ENCODE data around the gene MYO7B.
"Not testable (repeated sequence)": the region's sequence is repeated elsewhere in the genome, so short reads cannot be mapped to it uniquely, and the experiment has no call there.

Gene MYO7B

GRCh38 chr2:127524198-127524834, 11.2 kb upstream of the MYO7B start:
- not testable (repeated sequence) for DNase-seq (ENCODE audit: low read depth)

- DNase-seq (ENCODE audit: low read depth) = no peak
Measured at GRCh38 chr2:127525691-127526131, 9.8 kb upstream of the MYO7B start.

DNA sequence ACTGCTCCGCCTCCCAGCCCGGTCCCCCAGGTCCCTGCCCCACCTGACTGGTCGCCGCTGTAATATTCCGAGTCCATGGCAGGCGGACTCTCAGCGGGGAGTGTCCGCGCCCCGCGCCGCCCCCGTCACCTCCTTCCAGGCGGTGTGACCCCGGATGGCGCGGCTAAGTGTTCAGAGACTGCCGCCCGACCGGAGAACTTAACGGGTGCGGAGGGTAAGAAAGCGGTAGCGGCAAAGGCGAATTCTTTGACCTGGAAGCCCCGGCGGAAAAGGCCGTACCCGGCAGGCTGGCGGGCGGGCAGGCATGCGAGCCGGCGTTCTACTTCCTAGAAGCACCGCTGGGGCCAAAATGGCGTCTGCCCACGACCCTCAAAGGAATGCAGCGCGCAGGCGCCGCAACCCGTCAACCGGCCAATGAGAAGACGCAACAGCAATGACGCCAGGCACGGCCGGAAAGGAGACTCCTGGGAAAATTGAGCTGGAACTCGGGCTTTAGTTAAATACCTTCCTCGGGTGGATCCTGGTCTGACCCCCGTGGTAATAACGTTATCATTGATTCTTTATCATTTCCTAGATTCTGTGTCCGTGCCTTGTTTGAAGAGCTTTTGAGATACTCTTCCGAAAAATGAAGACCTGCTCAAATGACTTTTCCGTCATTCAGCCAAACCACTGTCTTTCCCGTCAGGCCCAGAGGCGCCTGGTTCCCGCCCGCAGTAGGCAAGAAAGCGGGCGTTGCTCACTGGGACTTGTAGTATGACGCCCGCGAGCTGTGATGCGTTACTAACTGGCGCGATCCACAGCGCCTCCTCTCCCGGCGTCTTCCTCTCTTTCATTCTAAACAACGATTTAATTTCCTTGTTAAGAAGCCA, 9.1 kb upstream of the MYO7B start, which contains the start of gene IWS1:
Gene IWS1, minus strand, starts transcription at position 358 of the 869 bp plus-strand sequence. Its CDS starts 281 bp downstream, at position 77.
- DNase-seq (ENCODE audit: low read depth) = peak; percentile 95

GRCh38 chr2:127527001-127527804, 8.3 kb upstream of the MYO7B start:
- no peak for DNase-seq (ENCODE audit: low read depth)

DNA sequence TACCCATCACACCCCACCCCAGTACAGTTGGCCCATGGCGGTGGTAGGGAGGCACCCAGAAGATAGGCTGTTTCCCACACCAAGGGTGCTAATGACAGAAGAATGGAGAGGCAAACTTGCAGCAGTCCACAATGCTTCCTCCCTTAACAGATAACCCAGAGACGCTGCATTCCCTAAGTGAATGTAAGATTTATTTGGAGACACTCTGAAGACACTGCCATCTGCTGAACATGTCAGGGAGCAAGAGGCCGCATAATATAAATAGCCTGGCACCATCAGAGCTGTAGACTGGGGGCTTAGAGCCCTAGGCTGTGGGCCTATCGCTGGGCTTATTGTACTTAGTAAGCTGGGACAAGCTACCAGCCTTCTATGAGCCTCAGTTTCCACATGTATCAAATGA, 7.0 kb upstream of the MYO7B start:
- no peak for DNase-seq (ENCODE audit: low read depth)

- DNase-seq (ENCODE audit: low read depth) = not testable (repeated sequence)
Measured at GRCh38 chr2:127529416-127529815, 6.1 kb upstream of the MYO7B start.

DNA sequence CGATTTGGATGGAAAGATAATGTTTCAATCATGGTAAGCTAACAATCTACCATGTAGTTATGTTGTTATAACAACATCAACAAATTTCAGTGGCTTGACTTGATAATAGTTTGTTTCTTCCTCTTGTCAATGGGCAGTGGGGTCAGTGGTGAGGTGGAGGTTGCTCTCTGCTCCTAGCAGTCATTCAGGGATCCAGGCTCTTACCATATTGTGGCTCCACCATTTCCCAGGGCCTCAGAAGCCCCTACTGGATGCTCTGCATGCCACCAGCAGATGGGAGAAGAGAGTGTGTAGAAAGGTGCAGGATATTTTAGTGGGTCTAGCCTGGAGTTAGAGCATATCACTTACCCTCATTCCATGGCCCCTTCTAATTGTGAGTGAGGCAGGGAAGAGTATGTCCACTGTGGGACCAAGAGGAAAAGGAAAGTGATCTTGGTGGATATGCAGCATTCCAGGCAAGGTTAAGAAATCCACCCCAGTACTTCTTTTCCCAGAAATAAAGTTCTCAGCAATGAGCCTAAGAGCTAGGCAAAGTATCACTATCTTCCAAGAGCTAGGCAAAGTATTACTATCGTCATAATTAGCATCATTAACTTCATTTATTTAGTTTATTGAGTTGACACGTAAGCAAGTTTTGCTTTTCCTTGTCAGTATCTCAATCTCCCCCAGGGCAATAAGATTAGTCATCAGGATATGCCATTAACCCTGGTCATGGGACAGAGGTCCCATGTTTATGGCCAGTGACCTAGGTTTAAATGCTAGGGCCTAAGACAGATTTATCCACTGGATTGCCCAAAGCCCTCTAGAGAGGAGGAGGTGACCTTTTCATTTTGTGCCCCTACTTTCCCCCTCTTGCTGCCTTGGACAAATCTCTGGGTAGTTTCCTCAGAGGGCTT, 5.0 kb upstream of the MYO7B start:
- DNase-seq (ENCODE audit: low read depth) = no peak

DNA sequence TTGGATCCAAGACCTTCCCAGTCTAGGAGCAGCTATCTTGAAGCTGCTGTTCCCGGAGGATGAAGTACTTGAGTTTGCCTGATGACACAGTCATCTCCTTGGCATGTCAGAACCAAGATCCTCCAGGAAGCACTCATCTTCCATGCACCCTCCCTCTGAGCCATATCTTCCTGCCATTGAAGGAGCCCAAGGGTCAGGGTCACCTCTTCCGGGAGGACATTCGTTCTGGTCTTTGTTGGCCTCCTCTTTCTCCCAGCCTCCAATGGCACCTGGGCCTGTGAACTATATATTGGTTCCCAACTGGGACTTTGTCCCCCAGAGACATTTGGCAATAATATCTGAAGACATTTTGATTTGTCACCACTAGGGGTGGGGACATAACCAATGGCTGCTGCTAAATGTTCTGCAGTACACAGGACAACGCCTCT, 4.2 kb upstream of the MYO7B start:
- no peak for DNase-seq (ENCODE audit: low read depth)

DNA sequence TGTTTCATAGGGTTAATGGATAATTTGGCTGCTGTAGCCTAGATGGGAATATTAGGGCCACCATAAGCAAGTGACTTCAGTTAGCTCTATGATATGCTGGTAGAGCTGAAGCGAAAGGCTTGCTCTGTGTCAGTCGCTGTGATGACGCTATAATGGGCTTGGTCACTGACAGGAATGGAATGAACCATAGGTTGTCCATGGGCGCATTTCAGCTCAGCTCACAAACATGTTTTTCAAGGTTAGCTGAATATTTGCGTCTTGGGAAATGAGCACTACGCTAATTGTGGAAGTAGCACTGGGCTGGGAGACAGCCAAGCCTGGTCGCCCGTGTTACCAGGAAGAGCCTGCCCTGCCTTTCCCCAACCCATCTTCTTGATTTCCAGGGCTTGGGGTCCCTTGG, 3.2 kb upstream of the MYO7B start:
- no peak for DNase-seq (ENCODE audit: low read depth)

- no peak for DNase-seq (ENCODE audit: low read depth)
Measured at GRCh38 chr2:127535918-127536317, 435 bp downstream of the MYO7B start.

DNA sequence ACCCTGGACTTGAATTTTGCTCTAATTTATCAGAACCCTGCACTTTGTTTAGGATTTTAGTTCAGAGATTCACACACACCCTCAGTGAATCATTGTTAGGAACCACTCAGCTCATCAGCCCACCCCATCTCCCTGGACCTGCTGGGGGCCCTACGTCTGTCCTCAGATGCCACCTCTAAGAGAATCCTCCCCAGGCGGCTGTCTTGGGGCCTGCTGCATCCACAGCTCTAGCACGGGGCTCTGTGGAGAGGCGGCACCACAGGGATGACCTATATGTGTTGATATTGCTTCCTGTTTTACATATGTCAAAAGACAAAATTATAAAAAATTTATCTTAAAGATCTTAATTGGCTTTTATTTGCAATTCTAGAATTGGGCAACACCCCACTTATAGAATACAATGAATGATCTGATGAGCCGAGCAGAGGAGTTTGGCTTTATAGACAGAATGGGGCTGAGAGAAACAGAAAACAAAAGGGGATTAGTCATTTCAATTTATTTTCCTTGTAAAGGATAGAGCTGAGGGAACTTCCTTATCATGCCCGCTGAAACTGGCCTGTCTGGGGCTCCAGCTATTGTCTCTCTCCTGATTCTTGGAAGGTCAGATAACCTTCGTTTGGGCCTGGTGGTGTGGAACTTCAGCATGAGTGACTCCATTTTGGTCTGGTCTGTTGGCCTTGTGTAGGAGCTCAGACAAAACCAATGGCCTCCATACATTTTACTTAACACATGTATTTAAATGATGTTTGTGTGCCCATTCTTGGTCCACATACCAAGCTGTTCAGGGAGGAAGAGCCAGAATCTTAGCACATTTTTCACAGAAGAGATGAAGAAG, 1.4 kb downstream of the MYO7B start:
- DNase-seq (ENCODE audit: low read depth) = no peak

GRCh38 chr2:127537644-127538043, 2.2 kb downstream of the MYO7B start:
- DNase-seq (ENCODE audit: low read depth) = no peak

GRCh38 chr2:127541809-127542208, 6.3 kb downstream of the MYO7B start:
- DNase-seq (ENCODE audit: low read depth) = no peak

GRCh38 chr2:127542231-127542630, 6.7 kb downstream of the MYO7B start:
- DNase-seq (ENCODE audit: low read depth) = no peak

- DNase-seq (ENCODE audit: low read depth) = not testable (repeated sequence)
Measured at GRCh38 chr2:127543013-127543501, 7.6 kb downstream of the MYO7B start.

- DNase-seq (ENCODE audit: low read depth) = no peak
Measured at GRCh38 chr2:127545189-127545588, 9.7 kb downstream of the MYO7B start.

GRCh38 chr2:127545796-127546195, 10.3 kb downstream of the MYO7B start:
- no peak for DNase-seq (ENCODE audit: low read depth)

DNA sequence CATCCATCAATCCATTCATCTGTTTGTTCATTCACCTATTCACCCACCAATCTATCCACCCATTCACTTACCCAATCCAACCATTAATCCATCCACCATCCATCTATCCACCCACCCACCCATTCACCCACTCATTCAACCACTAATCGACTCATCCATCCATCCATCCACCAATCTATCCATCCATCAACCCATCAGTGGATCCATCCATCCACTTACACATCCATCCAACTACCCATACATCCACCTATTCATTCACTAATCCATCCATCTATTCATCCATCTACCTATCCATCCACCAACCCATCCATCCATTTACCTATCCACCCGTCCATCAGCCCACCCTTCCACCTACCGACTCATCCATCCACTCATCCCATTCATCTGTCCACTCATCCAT, 11.3 kb downstream of the MYO7B start:
- no peak for DNase-seq (ENCODE audit: low read depth)

DNA sequence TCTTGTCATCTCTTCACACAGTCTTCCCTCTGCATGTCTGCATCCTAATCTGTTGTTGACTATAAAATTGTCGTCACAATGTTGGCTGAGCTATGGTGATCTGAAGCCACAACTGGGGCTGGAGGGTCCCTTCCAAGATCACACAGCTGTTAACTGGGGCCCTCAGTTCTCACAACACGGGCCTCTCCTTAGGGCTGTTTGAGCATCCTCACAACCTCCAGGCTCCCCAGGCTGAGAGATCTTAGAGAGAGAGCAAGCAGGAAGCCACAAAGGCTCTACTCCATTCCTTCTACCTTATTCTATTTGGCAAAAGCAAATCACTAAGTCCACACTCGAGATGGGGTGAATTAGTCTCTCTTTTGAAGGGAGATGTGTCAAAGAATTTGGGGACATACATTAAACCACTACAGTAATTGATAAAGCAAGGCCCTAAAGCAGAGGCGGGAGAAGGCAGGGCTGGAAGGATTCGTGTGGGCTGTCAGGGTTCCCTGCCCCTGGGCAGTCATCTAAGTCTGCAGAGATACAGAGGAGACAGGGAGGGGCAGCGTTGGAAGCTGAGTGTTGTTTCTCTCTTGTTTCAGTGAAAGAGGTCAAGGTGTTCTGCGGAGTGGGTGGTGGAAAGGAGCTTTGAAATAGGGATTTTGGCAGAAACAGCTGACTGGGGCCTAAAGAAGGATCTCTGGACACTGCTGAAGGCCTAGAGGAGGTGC, 15.9 kb downstream of the MYO7B start:
- DNase-seq (ENCODE audit: low read depth) = no peak

DNA sequence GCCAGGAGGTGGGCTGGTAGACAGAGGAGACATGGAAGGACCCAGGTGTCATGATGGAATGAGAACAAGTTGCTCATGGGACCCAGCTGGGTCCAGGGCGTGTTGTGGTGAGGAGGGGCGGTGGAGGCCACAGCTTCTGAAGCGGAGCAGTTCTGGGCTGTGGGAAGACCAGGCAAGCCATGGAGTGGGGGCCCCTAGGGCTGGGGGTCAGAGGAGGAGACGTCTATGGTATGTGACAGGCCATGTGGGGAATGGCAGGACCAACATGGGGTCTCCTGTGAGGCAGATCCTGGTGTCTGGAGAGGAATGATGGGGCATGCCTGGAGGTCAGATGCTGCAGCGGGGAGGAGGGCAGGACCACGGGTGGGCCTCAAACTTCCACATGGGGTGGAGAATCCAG, 16.9 kb downstream of the MYO7B start:
- no peak for DNase-seq (ENCODE audit: low read depth)
